ENCODE results near the gene IQCB1.
"Not testable (repeated sequence)": the region's sequence is repeated elsewhere in the genome, so short reads cannot be mapped to it uniquely, and the experiment has no call there.

DNA sequence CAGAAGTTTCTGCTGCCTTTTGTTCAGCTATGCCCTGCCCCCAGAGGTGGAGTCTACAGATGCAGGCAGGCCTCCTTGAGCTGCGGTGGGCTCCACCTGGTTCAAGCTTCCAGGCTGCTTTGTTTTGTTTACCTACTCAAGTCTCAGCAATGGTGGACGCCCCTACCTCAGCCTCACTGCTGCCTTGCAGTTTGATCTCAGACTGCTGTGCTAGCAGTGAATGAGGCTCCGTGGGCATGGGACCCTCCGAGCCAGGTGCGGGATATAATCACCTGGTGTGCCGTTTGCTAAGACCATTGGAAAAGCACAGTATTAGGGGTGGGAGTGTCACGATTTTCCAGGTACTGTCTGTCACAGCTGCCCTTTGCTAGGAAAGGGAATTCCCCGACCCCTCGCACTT lies 28.4 kb upstream of the IQCB1 start:
- not testable (repeated sequence) for TF ChIP-seq EZH2phosphoT487, EZH2 (IDR thresholded peaks at IDR 0.05)
- TF ChIP-seq, protein P1, sequence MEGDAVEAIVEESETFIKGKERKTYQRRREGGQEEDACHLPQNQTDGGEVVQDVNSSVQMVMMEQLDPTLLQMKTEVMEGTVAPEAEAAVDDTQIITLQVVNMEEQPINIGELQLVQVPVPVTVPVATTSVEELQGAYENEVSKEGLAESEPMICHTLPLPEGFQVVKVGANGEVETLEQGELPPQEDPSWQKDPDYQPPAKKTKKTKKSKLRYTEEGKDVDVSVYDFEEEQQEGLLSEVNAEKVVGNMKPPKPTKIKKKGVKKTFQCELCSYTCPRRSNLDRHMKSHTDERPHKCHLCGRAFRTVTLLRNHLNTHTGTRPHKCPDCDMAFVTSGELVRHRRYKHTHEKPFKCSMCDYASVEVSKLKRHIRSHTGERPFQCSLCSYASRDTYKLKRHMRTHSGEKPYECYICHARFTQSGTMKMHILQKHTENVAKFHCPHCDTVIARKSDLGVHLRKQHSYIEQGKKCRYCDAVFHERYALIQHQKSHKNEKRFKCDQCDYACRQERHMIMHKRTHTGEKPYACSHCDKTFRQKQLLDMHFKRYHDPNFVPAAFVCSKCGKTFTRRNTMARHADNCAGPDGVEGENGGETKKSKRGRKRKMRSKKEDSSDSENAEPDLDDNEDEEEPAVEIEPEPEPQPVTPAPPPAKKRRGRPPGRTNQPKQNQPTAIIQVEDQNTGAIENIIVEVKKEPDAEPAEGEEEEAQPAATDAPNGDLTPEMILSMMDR (IDR thresholded peaks at IDR 0.05): not testable (repeated sequence)

Measured in neural progenitor cell (in vitro differentiated cells).